K562 (cell line): ENCODE data around the gene PEX5L. TPM values are rescaled to one million over a fixed set of nuclear protein-coding genes. Genes with fewer than 3 reads are reported as not detected.

ENCODE experiments used
- ATAC-seq: fragments of 200-7000 bp; cut with Tn5 transposase; 3 replicates; pipeline ENCODE4 v1.9.1; 2020; ENCODE audit warnings: moderate library complexity
- BruUV-seq: library from RNA; stranded (reverse); fragments of 400-500 nt; replicated peaks from 2 replicates; lab custom pipeline; 2021; lab: Mats Ljungman, UMichigan
- CTCF ChIA-PET: fragments of 300-600 bp; formaldehyde crosslinking; extraction: SDS; loops from one replicate; lab custom pipeline; 2021; ENCODE audit warnings: low intra/inter-chr PET ratio; lab: Yijun Ruan, JAX
- POLR2A ChIA-PET: fragments of 300-600, 350-650 bp; sonication (Branson Sonifier 250); formaldehyde crosslinking; extraction: SDS; loops from one replicate; lab custom pipeline; 2021; ENCODE audit warnings: antibody characterized with exemption, inconsistent platforms; lab: Yijun Ruan, JAX
- DNase-seq, 4 experiments: peaks; one replicate each; pipeline versions ENCODE4 v3.0.0 to v3.0.0-alpha.2; 2011 to 2018; ENCODE audit warnings: low spot score in 3 of 4, mixed read lengths in 3 of 4; ENCODE audit errors: extremely low read depth in 1 of 4
- FAIRE-seq: peaks from 2 replicates; lab custom pipeline; 2011; peaks lifted over from hg19 to GRCh38; lab: Jason Lieb, UNC
- H2AFZ ChIP-seq: 2 replicates; pipeline ENCODE4 v1.6.0; 2011; ENCODE audit warnings: low read depth, low read length, control low read depth, inconsistent platforms
- H3K27ac ChIP-seq: fragments of 200-600 bp; 3 replicates; pipeline ENCODE4 v1.8.0; 2011; ENCODE audit warnings: low read depth, mild to moderate bottlenecking, control low read depth, inconsistent platforms, low read length, moderate library complexity, mixed read lengths; ENCODE audit errors: extremely low read depth
- H3K27me3 ChIP-seq, 2 experiments: fragments of 300-600 bp in 1 of 2; 2 replicates in 1 of 2; 3 replicates in 1 of 2; pipeline versions ENCODE4 v1.6.0 to v1.8.0; 2011; ENCODE audit warnings: inconsistent platforms in 2 of 2, low read length in 2 of 2, mild to moderate bottlenecking in 1 of 2, mixed read lengths in 1 of 2, moderate library complexity in 1 of 2; ENCODE audit not compliant: control insufficient read depth in 2 of 2, insufficient read depth in 2 of 2
- H3K36me3 ChIP-seq: fragments of 300-600 bp; 3 replicates; pipeline ENCODE4 v1.8.0; 2011; ENCODE audit warnings: mild to moderate bottlenecking, low read length, inconsistent platforms; ENCODE audit not compliant: control insufficient read depth, insufficient read depth
- H3K4me1 ChIP-seq, 2 experiments: fragments of 200-600 bp in 1 of 2; replicated peaks in 1 of 2; 2 replicates in 1 of 2; 3 replicates in 1 of 2; pipeline versions ENCODE4 v1.5.1 to v1.8.0; 2011; ENCODE audit warnings: inconsistent platforms in 2 of 2, low read length in 2 of 2, mild to moderate bottlenecking in 1 of 2, mixed read lengths in 1 of 2, moderate library complexity in 1 of 2; ENCODE audit not compliant: control insufficient read depth in 2 of 2, insufficient read depth in 2 of 2
- H3K4me2 ChIP-seq: 2 replicates; pipeline ENCODE4 v1.6.1; 2011; ENCODE audit warnings: low read length, control low read depth, inconsistent platforms, mixed read lengths; ENCODE audit not compliant: insufficient read depth
- H3K4me3 ChIP-seq: fragments of 200-600 bp; sonication (generic), shearing (Covaris generic); 2 replicates; pipeline ENCODE4 v1.5.1; 2016; ENCODE audit warnings: control low read depth, inconsistent platforms
- H3K79me2 ChIP-seq: fragments of 200-600 bp; 3 replicates; pipeline ENCODE4 v1.8.0; 2011; ENCODE audit warnings: low read length, inconsistent platforms; ENCODE audit not compliant: control insufficient read depth, insufficient read depth
- H3K9ac ChIP-seq, 2 experiments: 2 replicates each; pipeline versions ENCODE4 v1.6.0 to v1.6.1; 2011; ENCODE audit warnings: low read depth in 2 of 2, low read length in 2 of 2, control low read depth in 1 of 2, inconsistent platforms in 1 of 2, mild to moderate bottlenecking in 1 of 2, mixed read lengths in 1 of 2; ENCODE audit not compliant: insufficient read depth in 1 of 2
- H3K9me1 ChIP-seq: one replicate; pipeline ENCODE4 v1.6.0; 2011; ENCODE audit warnings: inconsistent platforms, mild to moderate bottlenecking, low read length, moderate library complexity; ENCODE audit not compliant: control insufficient read depth, insufficient read depth
- H3K9me3 ChIP-seq: replicated peaks from 2 replicates; pipeline ENCODE4 v1.5.1; 2011; ENCODE audit warnings: low read depth, low read length, inconsistent platforms; ENCODE audit not compliant: control insufficient read depth, insufficient read depth
- H4K20me1 ChIP-seq: replicated peaks from 2 replicates; pipeline ENCODE4 v1.6.1; 2011; ENCODE audit warnings: low read length, inconsistent platforms, mixed read lengths; ENCODE audit not compliant: control insufficient read depth, insufficient read depth
- CCAR2 ChIP-seq: fragments of 200-400 bp; formaldehyde crosslinking; IDR thresholded peaks from 2 replicates; pipeline ENCODE4 v1.6.1; 2017; ENCODE audit warnings: mild to moderate bottlenecking, low read depth, low read length
- DNMT1 ChIP-seq: fragments of 450-650 bp; IDR thresholded peaks from 2 replicates; pipeline ENCODE4 v1.6.1; 2016; ENCODE audit warnings: antibody characterized with exemption, mild to moderate bottlenecking
- FUS ChIP-seq: fragments of 200-400 bp; formaldehyde crosslinking; optimal IDR thresholded peaks from 2 replicates; pipeline ENCODE3; 2017; ENCODE audit warnings: low read depth, low read length
- GTF2F1 ChIP-seq: IDR thresholded peaks from 2 replicates; pipeline ENCODE4 v1.6.1; 2011; ENCODE audit warnings: low read depth, low read length, improper control_type of control experiment
- MCM2 ChIP-seq: fragments of 450-650 bp; IDR thresholded peaks from 2 replicates; pipeline ENCODE4 v1.6.1; 2017; ENCODE audit warnings: low read depth, mild to moderate bottlenecking
- NBN ChIP-seq: fragments of 450-650 bp; IDR thresholded peaks from 2 replicates; pipeline ENCODE4 v1.6.1; 2016; ENCODE audit warnings: low read depth, mild to moderate bottlenecking
- SMC3 ChIP-seq: conservative IDR thresholded peaks from 2 replicates; pipeline ENCODE4 v1.6.1; 2011; ENCODE audit warnings: low read depth, low read length, improper control_type of control experiment; ENCODE audit not compliant: insufficient read depth
- SREBF2 ChIP-seq: sonication (generic); formaldehyde crosslinking; IDR thresholded peaks from 2 replicates; pipeline ENCODE4 v1.4.0; 2020; ENCODE audit warnings: mild to moderate bottlenecking, missing genetic modification reagents
- YY1 ChIP-seq, 3 experiments: IDR thresholded peaks; 2 replicates each; pipeline ENCODE4 v1.6.1; 2011; ENCODE audit warnings: low read length in 2 of 3, mild to moderate bottlenecking in 2 of 3, moderate library complexity in 2 of 3, borderline replicate concordance in 1 of 3, control low read depth in 1 of 3, low read depth in 1 of 3; ENCODE audit not compliant: insufficient read depth in 3 of 3, insufficient replicate concordance in 2 of 3, control insufficient read depth in 1 of 3, insufficient read length in 1 of 3; ENCODE audit errors: extremely low read depth in 1 of 3
- ZNF253 ChIP-seq: fragments of 250-450 bp; sonication (Bioruptor Pico); conservative IDR thresholded peaks from 2 replicates; pipeline ENCODE4 v1.6.1; 2021; ENCODE audit warnings: mild to moderate bottlenecking
- ZNF507 ChIP-seq: conservative IDR thresholded peaks from 2 replicates; pipeline ENCODE4 v1.6.1; 2017; ENCODE audit warnings: missing genetic modification characterization, missing compliant biosample characterization
- ZSCAN29 ChIP-seq: fragments of 450-650 bp; IDR thresholded peaks from 2 replicates; pipeline ENCODE4 v1.6.1; 2017
- WGBS: fragments of 100-300 bp; shearing (Covaris generic); methylation state at CpG from one replicate; pipeline ENCODE4 v1.1.6; 2016; ENCODE audit warnings: low coverage, mixed read lengths; ENCODE audit not compliant: insufficient coverage; ENCODE audit errors: missing lambda C conversion rate; 5-methylcytosine and 5-hydroxymethylcytosine counted together
- in situ Hi-C: fragments of 300-500 bp; cut with MboI; formaldehyde crosslinking; loops from 4 replicates; pipeline ENCODE4 v1.15.0; 2018; ENCODE audit warnings: inconsistent platforms, mixed read lengths
- intact Hi-C: fragments of 100-400 bp; cut with micrococcal nuclease; formaldehyde crosslinking; loops from 2 replicates; pipeline ENCODE4 v1.14.2; 2022
- polyA plus RNA-seq, 8 experiments: library from polyadenylated mRNA; depleted of rRNA in 4 of 8; stranded (reverse) in 5 of 8; unstranded in 3 of 8; fragments of >200 nt; fragmentation: Nextera tagmentation in 2 of 8; fragmentation: Illumina TruSeq in 1 of 8; extraction: Ambion mirVana in 2 of 8; extraction: Trizol in 1 of 8; gene quantifications; 2 replicates each; pipeline versions ENCODE4 v1.2.1 to v1.2.3, GENCODE V29; 2011 to 2014; ENCODE audit warnings: inconsistent platforms in 1 of 8, missing spikeins in 1 of 8
- total RNA-seq, 7 experiments: library from RNA; depleted of rRNA in 6 of 7; stranded (reverse); fragments of >200 nt in 6 of 7; fragmentation: Illumina TruSeq in 2 of 7; extraction: Trizol in 2 of 7; gene quantifications; 2 replicates each; pipeline versions ENCODE4 v1.2.1 to v1.2.3, GENCODE V29; 2011 to 2021; ENCODE audit warnings: low replicate concordance in 1 of 7

Gene PEX5L
- total and polyA plus RNA-seq, 9 of the 15 experiments (the other 6 are each of a cell fraction or from before 2014, with no cell fraction given) = not detected

GRCh38 chr3:179887295-179887943 lies 149.3 kb downstream of the PEX5L start:
- DNase-seq (no peak), ATAC-seq (no peak)
- Histone ChIP-seq H3K36me3 (no peaks in the 10 kb centered on the region), H3K79me2 (no peaks in the 10 kb centered on the region), H3K27me3 (no peaks in the 10 kb centered on the region), H2AFZ (no peak overlapping the region), H4K20me1 (no peaks in the 10 kb centered on the region), H3K4me2 (no peak overlapping the region)
- CTCF ChIA-PET = no interaction called here
- BruUV-seq = no TSS peak
- in situ Hi-C loops = no loop called here
- TF ChIP-seq FUS = no peak
- no peak for TF ChIP-seq ZSCAN29
- no peak for TF ChIP-seq NBN
- TF ChIP-seq SMC3 = no peak
- no peak for TF ChIP-seq GTF2F1
- no peak for TF ChIP-seq YY1 (IDR thresholded peaks at IDR 0.05; ENCODE audit: borderline replicate concordance in 1 of 3, control insufficient read depth in 1 of 3, extremely low read depth in 1 of 3, insufficient read depth in 3 of 3, insufficient read length in 1 of 3, insufficient replicate concordance in 2 of 3, low read depth in 1 of 3, low read length in 2 of 3)
- no peak for TF ChIP-seq DNMT1
- TF ChIP-seq ZNF253 (CRISPR knock-in tag) = no peak
- no peak for TF ChIP-seq ZNF507 (tag)
- TF ChIP-seq SREBF2 (CRISPR knock-in tag) = no peak
- no peak for TF ChIP-seq MCM2
- no peak for TF ChIP-seq CCAR2
- TF ChIP-seq, all 486 proteins: peak for 0
- Histone ChIP-seq H3K27ac (no peak overlapping the region), H3K4me3 (no peak overlapping the region), H3K9me1 (no peaks in the 10 kb centered on the region), H3K9ac (no peak overlapping the region), H3K9me3 (no peaks in the 10 kb centered on the region), H3K4me1 (no peaks in the 10 kb centered on the region)
- WGBS = 0% methylated on average over 4 of the region's 4 CpGs
- no peak for FAIRE-seq
- POLR2A ChIA-PET = no interaction called here
- intact Hi-C loops = no loop called here
